ENCODE data around the gene ADGRG7. TPM values are rescaled to one million over a fixed set of nuclear protein-coding genes. Genes with fewer than 3 reads are reported as not detected.

The ADGRG7 gene
- total RNA-seq, 2 experiments from 2014 or later: not detected

DNA sequence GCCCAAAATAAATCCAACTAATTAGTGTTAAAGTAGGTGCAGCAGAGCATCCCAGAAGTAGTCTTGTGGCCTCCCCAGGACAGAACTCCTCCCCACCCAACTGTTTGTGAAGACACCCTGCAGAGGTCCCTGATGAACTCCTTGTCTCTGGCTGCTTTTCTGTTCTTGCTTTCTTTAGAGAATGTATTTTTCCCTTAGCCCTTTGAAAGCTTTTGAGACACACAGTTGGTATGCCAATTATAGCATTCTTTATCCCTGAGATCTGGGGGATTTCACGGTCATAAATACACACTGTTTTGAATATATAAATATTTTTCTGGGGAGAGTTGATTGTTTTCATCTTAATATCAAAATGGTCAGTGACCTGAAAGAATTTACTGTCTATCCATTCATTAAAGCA, 109.7 kb downstream of the ADGRG7 start:
- Histone ChIP-seq H3K9me2 (ENCODE audit: insufficient read depth, low read length) (no peaks in the 10 kb centered on the region), H2AFZ (ENCODE audit: low read length) (no peak overlapping the region), H3K4me2 (ENCODE audit: low read length) (no peak overlapping the region), H3K4me3 (ENCODE audit: low read depth, low read length, poor library complexity, severe bottlenecking) (no peak overlapping the region), H3K27ac (ENCODE audit: low read depth, low read length, poor library complexity, severe bottlenecking) (no peak overlapping the region), H3K9me3 (ENCODE audit: low read length) (no peaks in the 10 kb centered on the region), H4K20me1 (ENCODE audit: insufficient read depth, low read length) (no peaks in the 10 kb centered on the region), H3K79me2 (ENCODE audit: insufficient read depth, low read depth, low read length) (peaks cover 53% of the 10 kb centered on the region), H3K4me1 (ENCODE audit: insufficient read depth, low read length, poor library complexity, severe bottlenecking) (no peaks in the 10 kb centered on the region), H3K36me3 (ENCODE audit: insufficient read depth, low read length) (peaks cover 100% of the 10 kb centered on the region)
- ChIA-PET POLR2A (interaction anchor here (0.6 to 3.3 kb wide), 5 partner anchors 8 to 904 kb away, joined by 3 to 12 read pairs (median 6); no protein-coding TSS in a partner anchor), CTCF (ENCODE audit: unreplicated experiment) (no interaction called here)
- BruUV-seq (replicated peaks): no TSS peak
- TF ChIP-seq, protein P1, sequence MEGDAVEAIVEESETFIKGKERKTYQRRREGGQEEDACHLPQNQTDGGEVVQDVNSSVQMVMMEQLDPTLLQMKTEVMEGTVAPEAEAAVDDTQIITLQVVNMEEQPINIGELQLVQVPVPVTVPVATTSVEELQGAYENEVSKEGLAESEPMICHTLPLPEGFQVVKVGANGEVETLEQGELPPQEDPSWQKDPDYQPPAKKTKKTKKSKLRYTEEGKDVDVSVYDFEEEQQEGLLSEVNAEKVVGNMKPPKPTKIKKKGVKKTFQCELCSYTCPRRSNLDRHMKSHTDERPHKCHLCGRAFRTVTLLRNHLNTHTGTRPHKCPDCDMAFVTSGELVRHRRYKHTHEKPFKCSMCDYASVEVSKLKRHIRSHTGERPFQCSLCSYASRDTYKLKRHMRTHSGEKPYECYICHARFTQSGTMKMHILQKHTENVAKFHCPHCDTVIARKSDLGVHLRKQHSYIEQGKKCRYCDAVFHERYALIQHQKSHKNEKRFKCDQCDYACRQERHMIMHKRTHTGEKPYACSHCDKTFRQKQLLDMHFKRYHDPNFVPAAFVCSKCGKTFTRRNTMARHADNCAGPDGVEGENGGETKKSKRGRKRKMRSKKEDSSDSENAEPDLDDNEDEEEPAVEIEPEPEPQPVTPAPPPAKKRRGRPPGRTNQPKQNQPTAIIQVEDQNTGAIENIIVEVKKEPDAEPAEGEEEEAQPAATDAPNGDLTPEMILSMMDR (conservative IDR thresholded peaks at IDR 0.05; ENCODE audit: low read length): no peak
- TF ChIP-seq EZH2phosphoT487 (IDR thresholded peaks at IDR 0.05; ENCODE audit: borderline replicate concordance, low read depth, low read length): no peak
- intact Hi-C loops (cut with micrococcal nuclease; ENCODE audit: unreplicated experiment): no loop called here
- no peak for DNase-seq (ENCODE audit: low spot score)

DNA sequence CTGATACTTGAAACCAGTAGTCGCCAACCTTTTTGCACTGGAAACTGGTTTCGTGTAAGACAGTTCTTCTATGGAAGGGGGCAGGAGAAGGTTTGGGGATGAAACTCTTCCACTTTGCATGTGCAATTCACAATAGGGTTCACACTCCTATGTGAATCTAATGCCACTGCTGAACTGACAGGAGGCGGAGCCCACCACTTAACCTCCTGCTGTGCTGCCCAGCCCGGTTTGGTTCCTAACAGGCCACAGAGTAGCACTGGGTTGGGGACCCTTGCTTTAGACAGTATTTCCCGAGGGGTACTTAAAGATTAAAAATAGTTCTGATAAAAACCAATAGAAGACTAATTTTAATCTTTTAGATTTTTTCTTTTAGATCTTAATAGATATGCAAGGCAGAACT, 111.0 kb downstream of the ADGRG7 start:
- peaks cover 99% of the 10 kb centered on the region for H3K36me3 ChIP-seq (ENCODE audit: insufficient read depth, low read length)
- intact Hi-C loops (cut with micrococcal nuclease; ENCODE audit: unreplicated experiment): no loop called here
- no TSS peak for BruUV-seq (replicated peaks)
- no peak overlapping the region for H3K4me3 ChIP-seq (ENCODE audit: low read depth, low read length, poor library complexity, severe bottlenecking)
- TF ChIP-seq, protein P1 (conservative IDR thresholded peaks at IDR 0.05; ENCODE audit: low read length): no peak
- no peak for TF ChIP-seq EZH2phosphoT487 (IDR thresholded peaks at IDR 0.05; ENCODE audit: borderline replicate concordance, low read depth, low read length)
- no peak overlapping the region for H3K4me2 ChIP-seq (ENCODE audit: low read length)
- H3K9me3 ChIP-seq (ENCODE audit: low read length): no peaks in the 10 kb centered on the region
- no peak overlapping the region for H2AFZ ChIP-seq (ENCODE audit: low read length)
- H4K20me1 ChIP-seq (ENCODE audit: insufficient read depth, low read length): no peaks in the 10 kb centered on the region
- no peaks in the 10 kb centered on the region for H3K4me1 ChIP-seq (ENCODE audit: insufficient read depth, low read length, poor library complexity, severe bottlenecking)
- H3K79me2 ChIP-seq (ENCODE audit: insufficient read depth, low read depth, low read length): peaks cover 45% of the 10 kb centered on the region
- ChIA-PET POLR2A (interaction anchor here (3.3 kb wide), 1 partner anchor 9 kb away, joined by 12 read pairs; no protein-coding TSS in a partner anchor), CTCF (ENCODE audit: unreplicated experiment) (no interaction called here)
- DNase-seq (ENCODE audit: low spot score): no peak
- H3K27ac ChIP-seq (ENCODE audit: low read depth, low read length, poor library complexity, severe bottlenecking): no peak overlapping the region
- H3K9me2 ChIP-seq (ENCODE audit: insufficient read depth, low read length): no peaks in the 10 kb centered on the region

DNA sequence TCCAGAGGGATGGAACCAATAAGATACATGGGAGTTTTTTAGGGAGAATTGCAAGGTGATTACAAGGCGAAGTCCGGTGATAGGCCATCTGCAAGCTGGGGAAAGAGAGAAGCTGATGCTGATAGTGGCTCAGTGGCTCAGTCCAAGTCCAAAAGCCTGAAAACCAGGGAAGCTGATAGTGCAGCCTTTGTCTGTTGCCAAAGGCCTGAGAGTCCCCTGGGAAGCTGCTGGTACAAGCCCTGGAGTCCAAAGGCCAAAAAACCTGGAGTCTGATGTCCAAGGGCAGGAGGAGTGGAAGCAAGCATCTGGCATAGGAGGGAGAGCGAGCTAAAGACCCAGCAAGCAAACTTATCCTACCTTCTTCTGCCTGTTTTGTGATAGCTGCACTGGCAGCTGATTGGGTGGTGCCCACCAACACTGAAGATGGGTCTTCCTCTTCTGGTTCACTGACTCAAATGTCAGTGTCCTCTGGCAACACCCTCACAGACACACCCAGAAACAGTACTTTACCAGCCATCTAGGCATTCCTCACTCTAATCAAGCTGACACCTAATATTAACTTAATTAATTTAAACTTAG, 116.6 kb downstream of the ADGRG7 start:
- Histone ChIP-seq H3K79me2 (ENCODE audit: insufficient read depth, low read depth, low read length) (peaks cover 4% of the 10 kb centered on the region; the same call in 1 of the 2 replicates), H3K9me2 (ENCODE audit: insufficient read depth, low read length) (no peaks in the 10 kb centered on the region), H3K4me2 (ENCODE audit: low read length) (no peak overlapping the region), H3K9me3 (ENCODE audit: low read length) (no peaks in the 10 kb centered on the region), H2AFZ (ENCODE audit: low read length) (no peak overlapping the region), H3K27ac (ENCODE audit: low read depth, low read length, poor library complexity, severe bottlenecking) (no peak overlapping the region), H3K4me3 (ENCODE audit: low read depth, low read length, poor library complexity, severe bottlenecking) (no peak overlapping the region), H3K36me3 (ENCODE audit: insufficient read depth, low read length) (peaks cover 94% of the 10 kb centered on the region), H3K4me1 (ENCODE audit: insufficient read depth, low read length, poor library complexity, severe bottlenecking) (no peaks in the 10 kb centered on the region), H4K20me1 (ENCODE audit: insufficient read depth, low read length) (no peaks in the 10 kb centered on the region)
- no TSS peak for BruUV-seq (replicated peaks)
- intact Hi-C loops (cut with micrococcal nuclease; ENCODE audit: unreplicated experiment): no loop called here
- POLR2A ChIA-PET: interaction anchor here (0.6 to 3.5 kb wide), 8 partner anchors 8 to 530 kb away, joined by 3 to 14 read pairs (median 4); partner anchors contain the start of gene TFG
- CTCF ChIA-PET (ENCODE audit: unreplicated experiment): interaction anchor here (1.1 kb wide), 1 partner anchor 15 kb away, joined by 4 read pairs; no protein-coding TSS in a partner anchor
- TF ChIP-seq EZH2phosphoT487 (IDR thresholded peaks at IDR 0.05; ENCODE audit: borderline replicate concordance, low read depth, low read length): no peak
- TF ChIP-seq, protein P1 (conservative IDR thresholded peaks at IDR 0.05; ENCODE audit: low read length): no peak
- DNase-seq (ENCODE audit: low spot score): no peak

Data from OCI-LY7 (cell line).